A549 (cell line): Measurements from ENCODE around the gene KHDC4.

ENCODE experiments used
- MAZ ChIP-seq: fragments of 150-350 bp; IDR thresholded peaks from 2 replicates; pipeline ENCODE4 v1.6.1; 2014; ENCODE audit warnings: antibody characterized with exemption, low read depth, low read length, borderline replicate concordance
- POLR2A ChIP-seq: IDR thresholded peaks from 2 replicates; pipeline ENCODE4 v1.6.1; 2012; ENCODE audit warnings: mild to moderate bottlenecking, low read length

DNA sequence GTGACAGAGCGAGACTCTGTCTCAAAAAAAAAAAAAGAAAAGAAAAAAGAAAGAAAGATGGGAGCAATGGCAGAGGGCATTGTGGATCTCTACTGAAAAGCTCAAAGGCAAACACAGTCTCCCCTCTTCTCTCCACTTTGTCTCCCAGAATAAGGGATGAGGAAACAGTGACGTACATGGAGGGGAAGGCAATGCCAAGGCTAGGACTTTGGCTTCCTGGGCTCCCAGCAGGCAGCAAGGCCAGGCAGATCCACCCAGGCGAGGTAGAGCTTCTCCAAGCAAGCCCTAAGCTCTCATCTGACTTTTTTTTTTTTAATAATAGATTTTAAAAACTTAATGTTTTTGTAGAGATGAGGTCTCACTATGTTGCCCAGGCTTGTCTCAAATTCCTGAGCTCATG lies 39.5 kb upstream of the KHDC4 start:
- TF ChIP-seq POLR2A: no peak
- no peak for TF ChIP-seq MAZ
